K562 (cell line): ENCODE measurements around the gene CDK5R1. TPM values are rescaled to one million over a fixed set of nuclear protein-coding genes. Genes with fewer than 3 reads are reported as not detected.

ENCODE experiments used
- ATAC-seq: fragments of 200-7000 bp; cut with Tn5 transposase; 3 replicates; pipeline ENCODE4 v1.9.1; 2020; ENCODE audit warnings: moderate library complexity
- BruUV-seq: library from RNA; stranded (reverse); fragments of 400-500 nt; replicated peaks from 2 replicates; lab custom pipeline; 2021; lab: Mats Ljungman, UMichigan
- CTCF ChIA-PET: fragments of 300-600 bp; formaldehyde crosslinking; extraction: SDS; loops from one replicate; lab custom pipeline; 2021; ENCODE audit warnings: low intra/inter-chr PET ratio; lab: Yijun Ruan, JAX
- POLR2A ChIA-PET: fragments of 300-600, 350-650 bp; sonication (Branson Sonifier 250); formaldehyde crosslinking; extraction: SDS; loops from one replicate; lab custom pipeline; 2021; ENCODE audit warnings: antibody characterized with exemption, inconsistent platforms; lab: Yijun Ruan, JAX
- DNase-seq, 4 experiments: peaks; one replicate each; pipeline versions ENCODE4 v3.0.0 to v3.0.0-alpha.2; 2011 to 2018; ENCODE audit warnings: low spot score in 3 of 4, mixed read lengths in 3 of 4; ENCODE audit errors: extremely low read depth in 1 of 4
- FAIRE-seq: peaks from 2 replicates; lab custom pipeline; 2011; peaks lifted over from hg19 to GRCh38; lab: Jason Lieb, UNC
- H2AFZ ChIP-seq: 2 replicates; pipeline ENCODE4 v1.6.0; 2011; ENCODE audit warnings: low read depth, low read length, control low read depth, inconsistent platforms
- H3K27ac ChIP-seq: fragments of 200-600 bp; 3 replicates; pipeline ENCODE4 v1.8.0; 2011; ENCODE audit warnings: low read depth, mild to moderate bottlenecking, control low read depth, inconsistent platforms, low read length, moderate library complexity, mixed read lengths; ENCODE audit errors: extremely low read depth
- H3K27me3 ChIP-seq, 2 experiments: fragments of 300-600 bp in 1 of 2; 2 replicates in 1 of 2; 3 replicates in 1 of 2; pipeline versions ENCODE4 v1.6.0 to v1.8.0; 2011; ENCODE audit warnings: inconsistent platforms in 2 of 2, low read length in 2 of 2, mild to moderate bottlenecking in 1 of 2, mixed read lengths in 1 of 2, moderate library complexity in 1 of 2; ENCODE audit not compliant: control insufficient read depth in 2 of 2, insufficient read depth in 2 of 2
- H3K36me3 ChIP-seq: fragments of 300-600 bp; 3 replicates; pipeline ENCODE4 v1.8.0; 2011; ENCODE audit warnings: mild to moderate bottlenecking, low read length, inconsistent platforms; ENCODE audit not compliant: control insufficient read depth, insufficient read depth
- H3K4me1 ChIP-seq, 2 experiments: fragments of 200-600 bp in 1 of 2; replicated peaks in 1 of 2; 2 replicates in 1 of 2; 3 replicates in 1 of 2; pipeline versions ENCODE4 v1.5.1 to v1.8.0; 2011; ENCODE audit warnings: inconsistent platforms in 2 of 2, low read length in 2 of 2, mild to moderate bottlenecking in 1 of 2, mixed read lengths in 1 of 2, moderate library complexity in 1 of 2; ENCODE audit not compliant: control insufficient read depth in 2 of 2, insufficient read depth in 2 of 2
- H3K4me2 ChIP-seq: 2 replicates; pipeline ENCODE4 v1.6.1; 2011; ENCODE audit warnings: low read length, control low read depth, inconsistent platforms, mixed read lengths; ENCODE audit not compliant: insufficient read depth
- H3K4me3 ChIP-seq: fragments of 200-600 bp; sonication (generic), shearing (Covaris generic); 2 replicates; pipeline ENCODE4 v1.5.1; 2016; ENCODE audit warnings: control low read depth, inconsistent platforms
- H3K79me2 ChIP-seq: fragments of 200-600 bp; 3 replicates; pipeline ENCODE4 v1.8.0; 2011; ENCODE audit warnings: low read length, inconsistent platforms; ENCODE audit not compliant: control insufficient read depth, insufficient read depth
- H3K9ac ChIP-seq, 2 experiments: 2 replicates each; pipeline versions ENCODE4 v1.6.0 to v1.6.1; 2011; ENCODE audit warnings: low read depth in 2 of 2, low read length in 2 of 2, control low read depth in 1 of 2, inconsistent platforms in 1 of 2, mild to moderate bottlenecking in 1 of 2, mixed read lengths in 1 of 2; ENCODE audit not compliant: insufficient read depth in 1 of 2
- H3K9me1 ChIP-seq: one replicate; pipeline ENCODE4 v1.6.0; 2011; ENCODE audit warnings: inconsistent platforms, mild to moderate bottlenecking, low read length, moderate library complexity; ENCODE audit not compliant: control insufficient read depth, insufficient read depth
- H3K9me3 ChIP-seq: replicated peaks from 2 replicates; pipeline ENCODE4 v1.5.1; 2011; ENCODE audit warnings: low read depth, low read length, inconsistent platforms; ENCODE audit not compliant: control insufficient read depth, insufficient read depth
- H4K20me1 ChIP-seq: replicated peaks from 2 replicates; pipeline ENCODE4 v1.6.1; 2011; ENCODE audit warnings: low read length, inconsistent platforms, mixed read lengths; ENCODE audit not compliant: control insufficient read depth, insufficient read depth
- RERE ChIP-seq: sonication (generic); formaldehyde crosslinking; IDR thresholded peaks from 2 replicates; pipeline ENCODE4 v1.8.0; 2023; ENCODE audit warnings: missing genetic modification reagents, mild to moderate bottlenecking, borderline replicate concordance
- SRSF9 ChIP-seq: fragments of 200-400 bp; formaldehyde crosslinking; IDR thresholded peaks from 2 replicates; pipeline ENCODE4 v1.6.1; 2017; ENCODE audit warnings: low read depth, low read length, borderline replicate concordance
- WGBS: fragments of 100-300 bp; shearing (Covaris generic); methylation state at CpG from one replicate; pipeline ENCODE4 v1.1.6; 2016; ENCODE audit warnings: low coverage, mixed read lengths; ENCODE audit not compliant: insufficient coverage; ENCODE audit errors: missing lambda C conversion rate; 5-methylcytosine and 5-hydroxymethylcytosine counted together
- in situ Hi-C: fragments of 300-500 bp; cut with MboI; formaldehyde crosslinking; loops from 4 replicates; pipeline ENCODE4 v1.15.0; 2018; ENCODE audit warnings: inconsistent platforms, mixed read lengths
- intact Hi-C: fragments of 100-400 bp; cut with micrococcal nuclease; formaldehyde crosslinking; loops from 2 replicates; pipeline ENCODE4 v1.14.2; 2022
- polyA plus RNA-seq, 8 experiments: library from polyadenylated mRNA; depleted of rRNA in 4 of 8; stranded (reverse) in 5 of 8; unstranded in 3 of 8; fragments of >200 nt; fragmentation: Nextera tagmentation in 2 of 8; fragmentation: Illumina TruSeq in 1 of 8; extraction: Ambion mirVana in 2 of 8; extraction: Trizol in 1 of 8; gene quantifications; 2 replicates each; pipeline versions ENCODE4 v1.2.1 to v1.2.3, GENCODE V29; 2011 to 2014; ENCODE audit warnings: inconsistent platforms in 1 of 8, missing spikeins in 1 of 8
- total RNA-seq, 7 experiments: library from RNA; depleted of rRNA in 6 of 7; stranded (reverse); fragments of >200 nt in 6 of 7; fragmentation: Illumina TruSeq in 2 of 7; extraction: Trizol in 2 of 7; gene quantifications; 2 replicates each; pipeline versions ENCODE4 v1.2.1 to v1.2.3, GENCODE V29; 2011 to 2021; ENCODE audit warnings: low replicate concordance in 1 of 7
- TF ChIP-seq, protein P1 (sequence below): fragments of 250-450 bp; sonication (Bioruptor Pico); IDR thresholded peaks from 2 replicates; pipeline ENCODE4 v1.8.0; 2021; ENCODE audit warnings: moderate library complexity, mild to moderate bottlenecking, inconsistent platforms

CDK5R1 gene
- total and polyA plus RNA-seq, 9 of the 15 experiments (the other 6 are each of a cell fraction or from before 2014, with no cell fraction given), result 0.10 to 4.8 (median 2.3) TPM

DNA sequence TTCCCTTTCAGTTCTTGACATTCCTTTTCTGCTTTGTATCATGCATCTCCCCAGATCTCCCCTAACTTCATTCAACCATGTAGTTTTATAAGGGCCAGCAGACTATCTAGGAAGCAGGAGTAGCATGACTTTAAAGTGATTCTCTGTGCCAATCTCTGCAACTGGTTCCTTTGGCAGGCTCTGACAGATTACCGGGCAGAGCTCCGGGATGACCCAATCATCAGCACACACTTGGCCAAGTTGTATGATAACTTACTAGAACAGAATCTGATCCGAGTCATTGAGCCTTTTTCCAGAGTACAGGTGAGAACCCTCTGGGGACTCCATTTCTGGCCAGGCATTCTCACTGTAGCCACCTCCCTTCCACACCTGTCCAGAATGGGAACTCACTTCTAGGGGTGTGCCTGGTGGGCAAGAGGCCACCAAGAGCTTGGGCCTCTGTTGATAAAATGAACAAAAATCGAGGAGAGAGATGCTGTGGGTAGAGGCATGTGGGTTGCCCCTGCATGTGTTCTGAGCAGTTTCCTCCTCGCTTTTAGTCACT lies 7.6 kb upstream of the CDK5R1 start (continued):
- TF ChIP-seq RERE (no peak), SRSF9 (no peak)

- WGBS, result 82% methylated on average over 8 of the region's 8 CpGs
- no TSS peak for BruUV-seq
- in situ Hi-C loops (no loop called here), intact Hi-C loops (loop anchor here (10.0 kb wide), 1 partner anchor 174 kb away; no protein-coding TSS in a partner anchor)
- Histone ChIP-seq H3K4me3 (no peak overlapping the region), H3K9me3 (no peaks in the 10 kb centered on the region), H2AFZ (no peak overlapping the region), H3K27me3 (no peaks in the 10 kb centered on the region), H3K9ac (no peak overlapping the region), H4K20me1 (peaks cover 8% of the 10 kb centered on the region; the same call in 1 of the 2 replicates), H3K79me2 (no peaks in the 10 kb centered on the region), H3K27ac (no peak overlapping the region), H3K4me2 (no peak overlapping the region), H3K36me3 (peaks cover 71% of the 10 kb centered on the region), H3K9me1 (no peaks in the 10 kb centered on the region), H3K4me1 (peaks cover 9 to 13% of the 10 kb centered on the region in 2 experiments; a peak in 4 of 5 replicates)
- FAIRE-seq (no peak), ATAC-seq (no peak), DNase-seq (no peak)
- ChIA-PET POLR2A (interaction anchor here (0.6 to 3.5 kb wide), 2 partner anchors 9 to 12 kb away, joined by 3 to 15 read pairs; no protein-coding TSS in a partner anchor), CTCF (interaction anchor here (0.6 kb wide), 1 partner anchor 455 kb away, joined by 4 read pairs; no protein-coding TSS in a partner anchor)
- TF ChIP-seq, protein P1, sequence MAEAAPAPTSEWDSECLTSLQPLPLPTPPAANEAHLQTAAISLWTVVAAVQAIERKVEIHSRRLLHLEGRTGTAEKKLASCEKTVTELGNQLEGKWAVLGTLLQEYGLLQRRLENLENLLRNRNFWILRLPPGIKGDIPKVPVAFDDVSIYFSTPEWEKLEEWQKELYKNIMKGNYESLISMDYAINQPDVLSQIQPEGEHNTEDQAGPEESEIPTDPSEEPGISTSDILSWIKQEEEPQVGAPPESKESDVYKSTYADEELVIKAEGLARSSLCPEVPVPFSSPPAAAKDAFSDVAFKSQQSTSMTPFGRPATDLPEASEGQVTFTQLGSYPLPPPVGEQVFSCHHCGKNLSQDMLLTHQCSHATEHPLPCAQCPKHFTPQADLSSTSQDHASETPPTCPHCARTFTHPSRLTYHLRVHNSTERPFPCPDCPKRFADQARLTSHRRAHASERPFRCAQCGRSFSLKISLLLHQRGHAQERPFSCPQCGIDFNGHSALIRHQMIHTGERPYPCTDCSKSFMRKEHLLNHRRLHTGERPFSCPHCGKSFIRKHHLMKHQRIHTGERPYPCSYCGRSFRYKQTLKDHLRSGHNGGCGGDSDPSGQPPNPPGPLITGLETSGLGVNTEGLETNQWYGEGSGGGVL, result no peak
Observed at GRCh38 chr17:32481193-32481592, 5.6 kb upstream of the CDK5R1 start.
